Activated T-cell treated with anti-CD3 and anti-CD28 coated beads, Interleukin-2, amount 50 U/mL, for 4 hours (primary cell): ENCODE measurements around the gene GRSF1. TPM values are rescaled to one million over a fixed set of nuclear protein-coding genes. Genes with fewer than 3 reads are reported as not detected.
"Not testable (repeated sequence)": the region's sequence is repeated elsewhere in the genome, so short reads cannot be mapped to it uniquely, and the experiment has no call there.

ENCODE experiments used
- ATAC-seq, 2 donors: fragments of 200-7000 bp; cut with Tn5 transposase; one replicate each; pipeline ENCODE4 v1.10.0; 2021
- DNase-seq: peaks from one replicate; pipeline ENCODE4 v3.0.0-alpha.2; 2020
- H3K27me3 Mint-ChIP-seq: one replicate; pipeline ENCODE4 v1.8.0; 2021; ENCODE audit warnings: low read depth, mixed read lengths
- H3K36me3 Mint-ChIP-seq: one replicate; pipeline ENCODE4 v1.8.0; 2022; ENCODE audit warnings: mixed read lengths; ENCODE audit not compliant: insufficient read depth
- H3K4me1 Mint-ChIP-seq: one replicate; pipeline ENCODE4 v1.8.0; 2021; ENCODE audit warnings: low read depth, mixed read lengths
- H3K4me3 Mint-ChIP-seq: one replicate; pipeline ENCODE4 v1.8.0; 2021; ENCODE audit warnings: mild to moderate bottlenecking, moderate library complexity, mixed read lengths
- H3K9me3 Mint-ChIP-seq: one replicate; pipeline ENCODE4 v1.8.0; 2021; ENCODE audit warnings: mixed read lengths
- total RNA-seq, 3 donors: library from RNA; stranded (reverse); gene quantifications; one replicate each; pipeline ENCODE4 v1.2.1, GENCODE V29; 2021

The GRSF1 gene
- total RNA-seq, 3 donors from 2014 or later: 93.5 to 105 (median 103) TPM

- ATAC-seq (peak in 1 of 2 donors; percentile 32), DNase-seq (no peak)
- peaks cover 10% of the 10 kb centered on the region for H3K4me1 Mint-ChIP-seq
- no peak overlapping the region for H3K4me3 Mint-ChIP-seq
- no peaks in the 10 kb centered on the region for H3K9me3 Mint-ChIP-seq
- H3K27me3 Mint-ChIP-seq: no peaks in the 10 kb centered on the region
- H3K36me3 Mint-ChIP-seq: peaks cover 30% of the 10 kb centered on the region
Observed at GRCh38 chr4:70818173-70818855, 21.4 kb downstream of the GRSF1 start.

- Mint-ChIP-seq H3K36me3 (peaks cover 26% of the 10 kb centered on the region), H3K4me3 (no peak overlapping the region), H3K4me1 (peaks cover 10% of the 10 kb centered on the region), H3K27me3 (no peaks in the 10 kb centered on the region), H3K9me3 (no peaks in the 10 kb centered on the region)
- ATAC-seq: no peak
- DNase-seq: no peak
Observed at GRCh38 chr4:70816894-70817293, 22.8 kb downstream of the GRSF1 start.

- Mint-ChIP-seq H3K9me3 (no peaks in the 10 kb centered on the region), H3K36me3 (peaks cover 22% of the 10 kb centered on the region), H3K4me1 (peaks cover 10% of the 10 kb centered on the region), H3K27me3 (no peaks in the 10 kb centered on the region), H3K4me3 (no peak overlapping the region)
- ATAC-seq: no peak
- no peak for DNase-seq
Observed at GRCh38 chr4:70815370-70815769, 24.3 kb downstream of the GRSF1 start.

DNA sequence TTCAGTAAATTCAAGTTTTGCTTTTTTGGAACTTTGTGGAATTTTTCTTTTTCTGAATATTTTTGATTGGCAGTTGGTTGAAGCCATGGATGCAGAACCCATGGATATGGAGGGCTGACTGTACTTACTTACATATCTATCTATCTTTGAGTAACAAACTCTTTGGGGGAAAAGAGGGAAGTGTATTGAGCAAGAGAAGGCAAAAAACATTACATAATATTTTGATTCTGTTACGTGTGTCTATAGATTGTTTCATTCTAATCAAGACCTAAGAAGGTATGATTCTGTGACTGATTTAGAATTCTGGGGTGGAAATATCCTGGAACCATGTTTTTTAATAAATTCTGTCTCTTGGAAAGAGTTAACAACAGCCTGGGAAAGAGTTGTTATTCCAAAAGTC is 31.5 kb downstream of the GRSF1 start:
- ATAC-seq (no peak), DNase-seq (no peak)
- H3K27me3 Mint-ChIP-seq: no peaks in the 10 kb centered on the region
- H3K36me3 Mint-ChIP-seq: no peaks in the 10 kb centered on the region
- H3K4me1 Mint-ChIP-seq: no peaks in the 10 kb centered on the region
- H3K9me3 Mint-ChIP-seq: no peaks in the 10 kb centered on the region
- no peak overlapping the region for H3K4me3 Mint-ChIP-seq

- no peak overlapping the region for H3K4me3 Mint-ChIP-seq
- H3K36me3 Mint-ChIP-seq: no peaks in the 10 kb centered on the region
- peaks cover 11% of the 10 kb centered on the region for H3K4me1 Mint-ChIP-seq
- no peaks in the 10 kb centered on the region for H3K27me3 Mint-ChIP-seq
- no peaks in the 10 kb centered on the region for H3K9me3 Mint-ChIP-seq
- DNase-seq: no peak
- no peak for ATAC-seq
Observed at GRCh38 chr4:70802928-70803580, 36.6 kb downstream of the GRSF1 start.

DNA sequence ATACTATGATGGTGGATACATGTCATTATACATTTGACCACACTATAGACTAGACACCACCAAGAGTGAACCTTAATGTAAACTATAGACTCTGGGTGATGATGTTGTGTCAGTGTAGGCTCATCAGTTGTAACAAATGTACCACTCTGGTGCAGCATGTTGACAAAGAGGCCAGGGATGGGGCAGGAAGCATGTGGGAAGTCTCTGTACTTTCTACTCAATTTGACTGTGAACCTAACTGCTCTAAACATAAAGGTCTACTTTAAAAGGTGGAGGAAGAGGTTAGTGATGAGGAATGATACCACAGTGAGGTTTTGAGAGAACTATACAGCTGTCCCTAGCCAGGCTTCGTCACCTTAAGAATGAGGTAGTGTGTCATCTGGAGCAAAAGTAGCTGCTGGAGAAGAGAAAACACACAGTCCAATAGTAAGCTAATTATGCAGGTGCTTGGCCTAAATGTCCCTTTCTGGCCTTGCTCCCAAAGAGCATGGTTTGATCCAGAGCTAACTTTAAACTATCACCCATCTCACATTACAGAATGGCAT is 38.4 kb downstream of the GRSF1 start:
- H3K4me1 Mint-ChIP-seq: peaks cover 11% of the 10 kb centered on the region
- peak; percentile 91 to 92 for ATAC-seq
- no peak for DNase-seq
- H3K27me3 Mint-ChIP-seq: no peaks in the 10 kb centered on the region
- H3K4me3 Mint-ChIP-seq: no peak overlapping the region
- H3K36me3 Mint-ChIP-seq: peaks cover 2% of the 10 kb centered on the region
- H3K9me3 Mint-ChIP-seq: no peaks in the 10 kb centered on the region

- DNase-seq (no peak), ATAC-seq (no peak)
- Mint-ChIP-seq H3K36me3 (peaks cover 15% of the 10 kb centered on the region), H3K27me3 (no peaks in the 10 kb centered on the region), H3K9me3 (no peaks in the 10 kb centered on the region), H3K4me3 (no peak overlapping the region), H3K4me1 (no peaks in the 10 kb centered on the region)
Observed at GRCh38 chr4:70793626-70794025, 46.1 kb downstream of the GRSF1 start.

- no peaks in the 10 kb centered on the region for H3K27me3 Mint-ChIP-seq
- ATAC-seq: no peak
- H3K4me3 Mint-ChIP-seq: no peak overlapping the region
- DNase-seq: no peak
- H3K4me1 Mint-ChIP-seq: no peaks in the 10 kb centered on the region
- H3K9me3 Mint-ChIP-seq: no peaks in the 10 kb centered on the region
- peaks cover 25% of the 10 kb centered on the region for H3K36me3 Mint-ChIP-seq
Observed at GRCh38 chr4:70788733-70789132, 51.0 kb downstream of the GRSF1 start.

DNA sequence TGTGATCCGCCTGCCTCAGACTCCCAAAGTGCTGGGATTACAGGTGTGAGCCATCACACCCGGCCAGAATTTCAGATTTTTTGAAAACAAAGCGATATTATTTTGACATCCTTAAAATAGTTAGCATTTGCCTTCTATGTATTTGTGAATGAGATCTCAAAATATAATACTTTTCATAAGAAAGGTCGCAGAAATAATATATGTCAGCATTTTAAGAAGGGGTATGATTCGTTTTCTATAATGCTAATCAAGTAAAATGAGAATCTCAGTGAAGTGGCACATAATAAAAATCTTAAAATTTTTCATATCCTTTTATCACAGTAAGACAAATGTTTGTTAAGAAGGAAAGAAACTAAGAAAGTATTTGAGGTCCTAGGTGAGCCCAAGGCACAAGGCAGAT is 52.2 kb downstream of the GRSF1 start:
- DNase-seq (no peak), ATAC-seq (no peak)
- Mint-ChIP-seq H3K4me3 (no peak overlapping the region), H3K9me3 (no peaks in the 10 kb centered on the region), H3K27me3 (no peaks in the 10 kb centered on the region), H3K4me1 (no peaks in the 10 kb centered on the region), H3K36me3 (peaks cover 22% of the 10 kb centered on the region)

- no peak for DNase-seq
- Mint-ChIP-seq H3K4me1 (no peaks in the 10 kb centered on the region), H3K9me3 (no peaks in the 10 kb centered on the region), H3K4me3 (no peak overlapping the region), H3K27me3 (no peaks in the 10 kb centered on the region), H3K36me3 (peaks cover 23% of the 10 kb centered on the region)
- ATAC-seq: no peak
Observed at GRCh38 chr4:70783096-70783495, 56.6 kb downstream of the GRSF1 start.

GRCh38 chr4:70778888-70779422 is 60.7 kb downstream of the GRSF1 start:
- H3K27me3 Mint-ChIP-seq: no peaks in the 10 kb centered on the region
- no peak for ATAC-seq

GRCh38 chr4:70772929-70773555 is 66.6 kb downstream of the GRSF1 start:
- ATAC-seq (no peak), DNase-seq (no peak)
- no peaks in the 10 kb centered on the region for H3K27me3 Mint-ChIP-seq
- H3K9me3 Mint-ChIP-seq: no peaks in the 10 kb centered on the region
- no peak overlapping the region for H3K4me3 Mint-ChIP-seq
- peaks cover 9% of the 10 kb centered on the region for H3K36me3 Mint-ChIP-seq
- no peaks in the 10 kb centered on the region for H3K4me1 Mint-ChIP-seq

More at GRCh38 chr4:70778888-70779422, 60.7 kb downstream of the GRSF1 start:
- Mint-ChIP-seq H3K36me3 (peaks cover 12% of the 10 kb centered on the region), H3K4me3 (no peak overlapping the region), H3K4me1 (no peaks in the 10 kb centered on the region), H3K9me3 (no peaks in the 10 kb centered on the region)
- DNase-seq: no peak

- not testable (repeated sequence) for H3K4me1 Mint-ChIP-seq, H3K27me3 Mint-ChIP-seq, H3K4me3 Mint-ChIP-seq, H3K9me3 Mint-ChIP-seq, DNase-seq, ATAC-seq
- peaks cover 18% of the 10 kb centered on the region for H3K36me3 Mint-ChIP-seq
Observed at GRCh38 chr4:70769396-70769795, 70.3 kb downstream of the GRSF1 start.

- peaks cover 25% of the 10 kb centered on the region for H3K36me3 Mint-ChIP-seq
- no peak overlapping the region for H3K4me3 Mint-ChIP-seq
- no peaks in the 10 kb centered on the region for H3K4me1 Mint-ChIP-seq
- no peaks in the 10 kb centered on the region for H3K27me3 Mint-ChIP-seq
- no peaks in the 10 kb centered on the region for H3K9me3 Mint-ChIP-seq
- ATAC-seq (no peak), DNase-seq (no peak)
Observed at GRCh38 chr4:70768301-70768948, 71.3 kb downstream of the GRSF1 start.
